HepG2 (cell line): Measurements from ENCODE around the gene SYT11. TPM values are rescaled to one million over a fixed set of nuclear protein-coding genes. Genes with fewer than 3 reads are reported as not detected.

Experiments used
- AGO2 ChIP-seq: fragments of 200-400 bp; formaldehyde crosslinking; optimal IDR thresholded peaks from 2 replicates; pipeline ENCODE3; 2017; ENCODE audit warnings: mild to moderate bottlenecking, low read depth, low read length, moderate library complexity
- HOXD1 ChIP-seq: sonication (generic); formaldehyde crosslinking; IDR thresholded peaks from 2 replicates; pipeline ENCODE4 v1.5.0; 2020; ENCODE audit warnings: missing genetic modification reagents
- KMT2A ChIP-seq: sonication (generic); formaldehyde crosslinking; IDR thresholded peaks from 2 replicates; pipeline ENCODE4 v1.4.0; 2020; ENCODE audit warnings: missing genetic modification reagents
- MAF1 ChIP-seq: sonication (generic); formaldehyde crosslinking; IDR thresholded peaks from 2 replicates; pipeline ENCODE4 v1.5.0; 2020; ENCODE audit warnings: missing genetic modification reagents, borderline replicate concordance
- MXD4 ChIP-seq: IDR thresholded peaks from 2 replicates; pipeline ENCODE4 v1.6.1; 2016; ENCODE audit warnings: mild to moderate bottlenecking, missing biosample characterization, missing genetic modification reagents
- MYC ChIP-seq: sonication (generic); formaldehyde crosslinking; IDR thresholded peaks from 2 replicates; pipeline ENCODE4 v1.9.0; 2021; ENCODE audit warnings: missing genetic modification reagents, borderline replicate concordance
- MYNN ChIP-seq: sonication (generic); formaldehyde crosslinking; IDR thresholded peaks from 2 replicates; pipeline ENCODE4 v1.4.0; 2020; ENCODE audit warnings: mild to moderate bottlenecking, low read depth, missing genetic modification reagents
- NR1H2 ChIP-seq: sonication (generic); formaldehyde crosslinking; IDR thresholded peaks from 2 replicates; pipeline ENCODE4 v1.8.1; 2022; ENCODE audit warnings: low read depth, missing genetic modification reagents, borderline replicate concordance
- NR3C1 ChIP-seq: sonication (generic); formaldehyde crosslinking; IDR thresholded peaks from 2 replicates; pipeline ENCODE4 v1.4.0; 2020; ENCODE audit warnings: missing genetic modification reagents
- RFXAP ChIP-seq: sonication (generic); formaldehyde crosslinking; IDR thresholded peaks from 2 replicates; pipeline ENCODE4 v1.4.0; 2020; ENCODE audit warnings: missing genetic modification reagents, borderline replicate concordance
- ZBTB21 ChIP-seq: sonication (generic); formaldehyde crosslinking; IDR thresholded peaks from 2 replicates; pipeline ENCODE4 v1.4.0; 2020; ENCODE audit warnings: missing genetic modification reagents
- ZBTB8A ChIP-seq: sonication (generic); formaldehyde crosslinking; IDR thresholded peaks from 2 replicates; pipeline ENCODE4 v1.4.0; 2020; ENCODE audit warnings: mild to moderate bottlenecking, low read depth, missing genetic modification reagents, borderline replicate concordance
- ZFYVE20 ChIP-seq: sonication (generic); formaldehyde crosslinking; IDR thresholded peaks from 2 replicates; pipeline ENCODE4 v1.8.0; 2023; ENCODE audit warnings: low read depth, mild to moderate bottlenecking, moderate library complexity, missing genetic modification reagents, borderline replicate concordance
- ZMYM2 ChIP-seq: sonication (generic); formaldehyde crosslinking; IDR thresholded peaks from 2 replicates; pipeline ENCODE4 v1.8.0; 2022; ENCODE audit warnings: mild to moderate bottlenecking, missing genetic modification reagents
- ZNF30 ChIP-seq: sonication (generic); formaldehyde crosslinking; IDR thresholded peaks from 2 replicates; pipeline ENCODE4 v1.5.0; 2020; ENCODE audit warnings: mild to moderate bottlenecking, missing genetic modification reagents
- polyA plus RNA-seq, 8 experiments: library from polyadenylated mRNA; depleted of rRNA in 3 of 8; stranded (reverse) in 7 of 8; unstranded in 1 of 8; fragments of >200 nt; fragmentation: Illumina TruSeq in 4 of 8; extraction: Trizol in 4 of 8; gene quantifications; 2 replicates each; pipeline versions ENCODE4 v1.2.1 to v1.2.3, GENCODE V29; 2011 to 2016; ENCODE audit warnings: low read depth in 4 of 8, missing spikeins in 1 of 8, mixed read lengths in 1 of 8; ENCODE audit not compliant: insufficient read depth in 1 of 8
- total RNA-seq, 5 experiments: library from RNA; depleted of rRNA; stranded (reverse); fragments of >200 nt; fragmentation: Illumina TruSeq; extraction: Trizol; gene quantifications; 2 replicates each; pipeline ENCODE4 v1.2.3, GENCODE V29; 2016; ENCODE audit warnings: low read depth in 1 of 5
- TF ChIP-seq, protein P1 (sequence below): sonication (generic); formaldehyde crosslinking; IDR thresholded peaks from 2 replicates; pipeline ENCODE4 v1.4.0; 2020; ENCODE audit warnings: missing genetic modification reagents, borderline replicate concordance
- TF ChIP-seq, protein P2 (sequence below): sonication (generic); formaldehyde crosslinking; IDR thresholded peaks from 2 replicates; pipeline ENCODE4 v1.4.0; 2020; ENCODE audit warnings: missing genetic modification reagents, mild to moderate bottlenecking, borderline replicate concordance
- TF ChIP-seq, protein P3 (sequence below): sonication (generic); formaldehyde crosslinking; IDR thresholded peaks from 2 replicates; pipeline ENCODE4 v1.8.1; 2023; ENCODE audit warnings: mild to moderate bottlenecking, missing genetic modification reagents
- TF ChIP-seq, protein P4 (sequence below): fragments of 450-650 bp; IDR thresholded peaks from 2 replicates; pipeline ENCODE4 v1.6.1; 2017; ENCODE audit warnings: mild to moderate bottlenecking

SYT11 gene
- total and polyA plus RNA-seq, 2 of the 13 experiments (the other 11 are each of a cell fraction or from before 2014, with no cell fraction given): 0.22 to 0.59 TPM

DNA sequence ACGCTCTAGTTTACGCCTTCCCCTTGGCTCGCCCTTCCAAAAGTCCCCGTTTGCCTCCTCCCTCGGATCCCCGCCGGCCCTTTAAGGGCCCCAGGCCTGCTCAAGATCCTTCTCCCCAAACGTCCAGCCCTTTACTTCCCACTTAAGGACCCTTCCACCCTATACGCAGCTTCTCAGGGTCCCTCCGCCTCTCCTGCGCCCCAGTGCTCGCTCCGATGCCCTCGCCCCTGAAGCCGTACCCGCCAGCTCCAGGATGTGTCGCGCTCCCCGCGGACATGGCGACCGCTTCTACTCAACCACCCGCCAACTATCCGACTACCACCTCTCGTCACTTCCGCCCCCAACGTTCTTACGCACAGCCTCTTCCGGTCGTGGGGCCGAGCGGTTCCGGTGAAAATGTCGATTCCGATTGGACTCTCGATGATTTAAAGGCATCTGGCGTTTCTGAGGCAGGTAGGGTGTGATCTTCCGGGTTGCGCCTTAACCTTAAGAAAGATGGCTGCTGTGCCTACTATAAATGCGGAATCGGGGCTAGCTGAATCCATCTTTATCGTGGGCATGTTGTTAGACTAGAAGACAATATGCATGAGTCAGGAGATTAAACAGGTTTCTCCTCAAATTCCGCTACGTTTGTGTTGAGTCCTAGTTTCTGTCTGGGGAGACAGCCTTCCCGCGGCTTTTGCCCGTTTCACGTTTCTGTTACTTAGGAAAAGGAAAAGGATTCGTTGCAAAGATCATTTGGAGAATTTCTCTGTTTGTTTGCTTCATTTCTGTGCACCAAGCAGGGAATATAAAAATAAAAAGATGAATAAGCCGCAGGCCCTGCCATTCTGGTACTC lies 74.9 kb downstream of the SYT11 start, which contains the start of gene KHDC4 (continued):
- TF ChIP-seq MYC: peak; percentile 83; the same call in 1 of the 2 replicates
- TF ChIP-seq, protein P1, sequence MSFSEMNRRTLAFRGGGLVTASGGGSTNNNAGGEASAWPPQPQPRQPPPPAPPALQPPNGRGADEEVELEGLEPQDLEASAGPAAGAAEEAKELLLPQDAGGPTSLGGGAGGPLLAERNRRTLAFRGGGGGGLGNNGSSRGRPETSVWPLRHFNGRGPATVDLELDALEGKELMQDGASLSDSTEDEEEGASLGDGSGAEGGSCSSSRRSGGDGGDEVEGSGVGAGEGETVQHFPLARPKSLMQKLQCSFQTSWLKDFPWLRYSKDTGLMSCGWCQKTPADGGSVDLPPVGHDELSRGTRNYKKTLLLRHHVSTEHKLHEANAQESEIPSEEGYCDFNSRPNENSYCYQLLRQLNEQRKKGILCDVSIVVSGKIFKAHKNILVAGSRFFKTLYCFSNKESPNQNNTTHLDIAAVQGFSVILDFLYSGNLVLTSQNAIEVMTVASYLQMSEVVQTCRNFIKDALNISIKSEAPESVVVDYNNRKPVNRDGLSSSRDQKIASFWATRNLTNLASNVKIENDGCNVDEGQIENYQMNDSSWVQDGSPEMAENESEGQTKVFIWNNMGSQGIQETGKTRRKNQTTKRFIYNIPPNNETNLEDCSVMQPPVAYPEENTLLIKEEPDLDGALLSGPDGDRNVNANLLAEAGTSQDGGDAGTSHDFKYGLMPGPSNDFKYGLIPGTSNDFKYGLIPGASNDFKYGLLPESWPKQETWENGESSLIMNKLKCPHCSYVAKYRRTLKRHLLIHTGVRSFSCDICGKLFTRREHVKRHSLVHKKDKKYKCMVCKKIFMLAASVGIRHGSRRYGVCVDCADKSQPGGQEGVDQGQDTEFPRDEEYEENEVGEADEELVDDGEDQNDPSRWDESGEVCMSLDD (CRISPR knock-in tag): no peak
- peak; percentile 40; the same call in 1 of the 2 replicates for TF ChIP-seq MXD4 (CRISPR knock-in tag)
- no peak; the same call in 1 of the 2 replicates for TF ChIP-seq MAF1 (CRISPR knock-in tag)
- TF ChIP-seq NR1H2 (CRISPR knock-in tag): no peak
- TF ChIP-seq, protein P2, sequence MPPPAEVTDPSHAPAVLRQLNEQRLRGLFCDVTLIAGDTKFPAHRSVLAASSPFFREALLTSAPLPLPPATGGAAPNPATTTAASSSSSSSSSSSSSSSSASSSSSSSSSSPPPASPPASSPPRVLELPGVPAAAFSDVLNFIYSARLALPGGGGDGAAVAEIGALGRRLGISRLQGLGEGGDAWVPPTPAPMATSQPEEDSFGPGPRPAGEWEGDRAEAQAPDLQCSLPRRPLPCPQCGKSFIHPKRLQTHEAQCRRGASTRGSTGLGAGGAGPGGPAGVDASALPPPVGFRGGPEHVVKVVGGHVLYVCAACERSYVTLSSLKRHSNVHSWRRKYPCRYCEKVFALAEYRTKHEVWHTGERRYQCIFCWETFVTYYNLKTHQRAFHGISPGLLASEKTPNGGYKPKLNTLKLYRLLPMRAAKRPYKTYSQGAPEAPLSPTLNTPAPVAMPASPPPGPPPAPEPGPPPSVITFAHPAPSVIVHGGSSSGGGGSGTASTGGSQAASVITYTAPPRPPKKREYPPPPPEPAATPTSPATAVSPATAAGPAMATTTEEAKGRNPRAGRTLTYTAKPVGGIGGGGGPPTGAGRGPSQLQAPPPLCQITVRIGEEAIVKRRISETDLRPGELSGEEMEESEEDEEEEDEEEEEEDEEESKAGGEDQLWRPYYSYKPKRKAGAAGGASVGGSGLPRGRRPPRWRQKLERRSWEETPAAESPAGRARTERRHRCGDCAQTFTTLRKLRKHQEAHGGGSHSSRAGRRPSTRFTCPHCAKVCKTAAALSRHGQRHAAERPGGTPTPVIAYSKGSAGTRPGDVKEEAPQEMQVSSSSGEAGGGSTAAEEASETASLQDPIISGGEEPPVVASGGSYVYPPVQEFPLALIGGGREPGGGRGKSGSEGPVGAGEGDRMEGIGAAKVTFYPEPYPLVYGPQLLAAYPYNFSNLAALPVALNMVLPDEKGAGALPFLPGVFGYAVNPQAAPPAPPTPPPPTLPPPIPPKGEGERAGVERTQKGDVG (CRISPR knock-in tag): no peak
- TF ChIP-seq AGO2: peak; percentile 61
- TF ChIP-seq, protein P3, sequence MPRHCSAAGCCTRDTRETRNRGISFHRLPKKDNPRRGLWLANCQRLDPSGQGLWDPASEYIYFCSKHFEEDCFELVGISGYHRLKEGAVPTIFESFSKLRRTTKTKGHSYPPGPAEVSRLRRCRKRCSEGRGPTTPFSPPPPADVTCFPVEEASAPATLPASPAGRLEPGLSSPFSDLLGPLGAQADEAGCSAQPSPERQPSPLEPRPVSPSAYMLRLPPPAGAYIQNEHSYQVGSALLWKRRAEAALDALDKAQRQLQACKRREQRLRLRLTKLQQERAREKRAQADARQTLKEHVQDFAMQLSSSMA (CRISPR knock-in tag): 0 out of 2 replicates have a peak, but pooled peaks have one; percentile 68
- TF ChIP-seq, protein P4, sequence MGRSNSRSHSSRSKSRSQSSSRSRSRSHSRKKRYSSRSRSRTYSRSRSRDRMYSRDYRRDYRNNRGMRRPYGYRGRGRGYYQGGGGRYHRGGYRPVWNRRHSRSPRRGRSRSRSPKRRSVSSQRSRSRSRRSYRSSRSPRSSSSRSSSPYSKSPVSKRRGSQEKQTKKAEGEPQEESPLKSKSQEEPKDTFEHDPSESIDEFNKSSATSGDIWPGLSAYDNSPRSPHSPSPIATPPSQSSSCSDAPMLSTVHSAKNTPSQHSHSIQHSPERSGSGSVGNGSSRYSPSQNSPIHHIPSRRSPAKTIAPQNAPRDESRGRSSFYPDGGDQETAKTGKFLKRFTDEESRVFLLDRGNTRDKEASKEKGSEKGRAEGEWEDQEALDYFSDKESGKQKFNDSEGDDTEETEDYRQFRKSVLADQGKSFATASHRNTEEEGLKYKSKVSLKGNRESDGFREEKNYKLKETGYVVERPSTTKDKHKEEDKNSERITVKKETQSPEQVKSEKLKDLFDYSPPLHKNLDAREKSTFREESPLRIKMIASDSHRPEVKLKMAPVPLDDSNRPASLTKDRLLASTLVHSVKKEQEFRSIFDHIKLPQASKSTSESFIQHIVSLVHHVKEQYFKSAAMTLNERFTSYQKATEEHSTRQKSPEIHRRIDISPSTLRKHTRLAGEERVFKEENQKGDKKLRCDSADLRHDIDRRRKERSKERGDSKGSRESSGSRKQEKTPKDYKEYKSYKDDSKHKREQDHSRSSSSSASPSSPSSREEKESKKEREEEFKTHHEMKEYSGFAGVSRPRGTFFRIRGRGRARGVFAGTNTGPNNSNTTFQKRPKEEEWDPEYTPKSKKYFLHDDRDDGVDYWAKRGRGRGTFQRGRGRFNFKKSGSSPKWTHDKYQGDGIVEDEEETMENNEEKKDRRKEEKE: no peak
- no peak for TF ChIP-seq ZFYVE20 (CRISPR knock-in tag)
- TF ChIP-seq HOXD1 (CRISPR knock-in tag): peak; percentile 73; the same call in 1 of the 2 replicates
- peak; percentile 88 for TF ChIP-seq KMT2A (CRISPR knock-in tag)
- no peak for TF ChIP-seq ZBTB8A
- TF ChIP-seq ZMYM2 (CRISPR knock-in tag): no peak
- no peak for TF ChIP-seq ZNF30 (CRISPR knock-in tag)
- TF ChIP-seq NR3C1 (CRISPR knock-in tag): no peak
- 0 out of 2 replicates have a peak, but pooled peaks have one; percentile 33 for TF ChIP-seq ZBTB21 (CRISPR knock-in tag)
- TF ChIP-seq MYNN: 0 out of 2 replicates have a peak, but pooled peaks have one; percentile 70
- TF ChIP-seq RFXAP (CRISPR knock-in tag): peak; percentile 83
